ENCODE measurements around the gene PRKG1. TPM values are rescaled to one million over a fixed set of nuclear protein-coding genes. Genes with fewer than 3 reads are reported as not detected.

PRKG1 gene
- total RNA-seq, 1 experiment from 2014 or later = 10.4 TPM

- H3K27ac Mint-ChIP-seq = peak overlapping the region in 1 of 3 experiments; percentile 75; a peak in 1 of 7 replicates
- H3K27me3 ChIP-seq (ENCODE audit: insufficient read depth, low read length) = no peaks in the 10 kb centered on the region
Observed at GRCh38 chr10:51285601-51286000, 211.3 kb downstream of the PRKG1 start.

More at GRCh38 chr10:51285601-51286000, 211.3 kb downstream of the PRKG1 start:
- Histone ChIP-seq H3K4me2 (ENCODE audit: insufficient read depth, insufficient read length, low read length) (no peak overlapping the region), H3K56ac (ENCODE audit: insufficient read length, low read depth, low read length) (no peak overlapping the region), H2BK15ac (ENCODE audit: low read depth, low read length) (no peak overlapping the region), H4K5ac (ENCODE audit: insufficient read length, low read depth, low read length) (no peak overlapping the region), H2BK20ac (ENCODE audit: low read depth, low read length, poor library complexity, severe bottlenecking) (no peak overlapping the region), H3K23me2 (ENCODE audit: insufficient read length, low read depth, low read length, poor library complexity, severe bottlenecking) (no peaks in the 10 kb centered on the region), H3T11ph (ENCODE audit: low read length) (no peak overlapping the region), H4K20me1 (ENCODE audit: control insufficient read depth, insufficient read depth, insufficient read length) (no peaks in the 10 kb centered on the region), H3K79me2 (ENCODE audit: insufficient read depth, low read length) (no peaks in the 10 kb centered on the region), H4K8ac (replicated peaks; ENCODE audit: insufficient read length, low read depth, low read length) (no peak overlapping the region), H3K9ac (ENCODE audit: extremely low read depth, insufficient read length, low read length) (no peak overlapping the region), H3K79me1 (ENCODE audit: insufficient read depth, low read depth, low read length, poor library complexity, severe bottlenecking) (no peaks in the 10 kb centered on the region), H3K23ac (ENCODE audit: insufficient read length, low read depth, low read length) (no peak overlapping the region), H2AK5ac (ENCODE audit: insufficient read length, low read length) (no peak overlapping the region), H3K4me1 (ENCODE audit: insufficient read depth, low read length) (no peaks in the 10 kb centered on the region; the same call in 1 of the 2 replicates), H3K9me3 (ENCODE audit: control insufficient read depth, low read depth, low read length) (no peaks in the 10 kb centered on the region), H2BK120ac (ENCODE audit: low read depth, low read length, poor library complexity, severe bottlenecking) (no peak overlapping the region), H2BK12ac (ENCODE audit: insufficient read length, low read depth, low read length) (no peak overlapping the region), H3K27ac (ENCODE audit: insufficient read length, low read depth, low read length) (no peak overlapping the region), H3K4ac (ENCODE audit: low read depth, low read length) (no peak overlapping the region), H2BK5ac (ENCODE audit: insufficient read length, low read length) (no peak overlapping the region), H3K18ac (ENCODE audit: insufficient read length, low read depth, low read length) (no peak overlapping the region), H3K14ac (ENCODE audit: insufficient read depth, low read length) (no peak overlapping the region), H2AFZ (ENCODE audit: low read length) (no peak overlapping the region), H4K91ac (ENCODE audit: insufficient read length, low read depth, low read length) (no peak overlapping the region)
- H3K4me3 Mint-ChIP-seq = no peak overlapping the region
- peaks cover 4 to 7% (median 6%) of the 10 kb centered on the region in 3 experiments; a peak in 5 of 7 replicates for H3K36me3 Mint-ChIP-seq (ENCODE audit: insufficient read depth in 1 of 3, low read depth in 3 of 3)
- H3K9me3 Mint-ChIP-seq = peaks cover 6 to 10% of the 10 kb centered on the region in 2 experiments; a peak in 4 of 5 replicates
- no peak for DNase-seq
- H3K27me3 Mint-ChIP-seq (ENCODE audit: low read depth) = no peaks in the 10 kb centered on the region; the same call in 1 of the 2 replicates
- H3K4me1 Mint-ChIP-seq = peaks cover 9 to 17% of the 10 kb centered on the region in 2 experiments
- no peak for TF ChIP-seq CTCF (conservative IDR thresholded peaks at IDR 0.05)
- no CpG with 5 or more reads among the region's 3 CpGs for WGBS (ENCODE audit: extremely low coverage, insufficient read length, low lambda C conversion rate)

All from H9 (cell line).